RCC 7860 (cell line): Measurements from ENCODE around the gene GALNT9.
"Not testable (repeated sequence)": the region's sequence is repeated elsewhere in the genome, so short reads cannot be mapped to it uniquely, and the experiment has no call there.

Experiments used
- DNase-seq: peaks from one replicate; pipeline ENCODE4 v3.0.0-alpha.2; 2015; ENCODE audit warnings: low spot score
- FAIRE-seq: peaks from 2 replicates; lab custom pipeline; 2012; peaks lifted over from hg19 to GRCh38; lab: Jason Lieb, UNC

GALNT9 gene

GRCh38 chr12:132315951-132316350 is 13.4 kb downstream of the GALNT9 start:
- DNase-seq, result no peak
- no peak for FAIRE-seq

DNA sequence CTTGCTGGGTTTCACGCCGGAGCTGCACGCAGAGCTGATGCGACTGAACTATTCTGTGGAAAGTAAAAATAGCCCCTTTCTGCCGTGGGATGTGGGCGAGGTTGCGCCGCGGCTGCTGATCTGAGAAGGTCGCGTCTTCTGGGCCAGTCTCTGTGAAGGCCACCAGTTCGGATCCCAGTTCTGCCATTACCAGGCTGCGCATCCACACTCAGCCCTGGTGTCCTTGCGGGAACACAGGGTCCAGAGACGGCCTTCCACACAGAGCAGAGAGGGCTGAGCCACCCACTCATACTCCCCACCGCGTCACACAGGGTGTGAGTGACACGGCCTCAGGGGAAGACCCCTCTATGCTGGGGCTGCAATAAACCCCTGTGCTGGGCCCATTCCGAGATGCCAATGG is 13.9 kb downstream of the GALNT9 start:
- DNase-seq (no peak), FAIRE-seq (no peak)

- FAIRE-seq (no peak), DNase-seq (no peak)
These were observed 14.7 kb downstream of the GALNT9 start for GRCh38 chr12:132314516-132315233.

GRCh38 chr12:132314035-132314434 is 15.4 kb downstream of the GALNT9 start:
- FAIRE-seq, result no peak
- DNase-seq, result no peak

GRCh38 chr12:132313182-132313581 is 16.2 kb downstream of the GALNT9 start:
- DNase-seq (no peak), FAIRE-seq (no peak)

DNA sequence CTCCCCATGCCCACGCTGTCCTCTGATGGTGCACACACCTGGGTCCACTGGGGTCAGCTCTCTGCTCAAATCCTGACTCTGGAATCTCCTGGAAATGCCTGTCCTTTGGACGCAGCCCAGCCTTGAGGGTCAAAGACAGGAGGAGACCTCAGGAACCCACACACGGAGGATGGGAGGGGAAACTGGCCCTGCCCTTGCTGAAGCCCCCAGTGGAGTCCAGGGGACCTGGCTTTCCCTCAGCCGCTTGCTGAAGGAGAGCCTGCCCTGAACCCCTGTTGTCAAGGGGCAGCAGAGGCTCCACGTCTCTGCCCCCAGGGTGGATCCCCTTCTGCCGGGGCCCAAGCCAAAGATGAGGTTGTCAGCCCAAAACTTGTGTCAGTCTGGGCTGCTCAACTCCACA is 16.9 kb downstream of the GALNT9 start:
- FAIRE-seq, result no peak

GRCh38 chr12:132311201-132311915 is 18.0 kb downstream of the GALNT9 start:
- DNase-seq, result no peak
- FAIRE-seq, result no peak

More for the DNA sequence above, 16.9 kb downstream of the GALNT9 start:
- DNase-seq, result no peak

DNA sequence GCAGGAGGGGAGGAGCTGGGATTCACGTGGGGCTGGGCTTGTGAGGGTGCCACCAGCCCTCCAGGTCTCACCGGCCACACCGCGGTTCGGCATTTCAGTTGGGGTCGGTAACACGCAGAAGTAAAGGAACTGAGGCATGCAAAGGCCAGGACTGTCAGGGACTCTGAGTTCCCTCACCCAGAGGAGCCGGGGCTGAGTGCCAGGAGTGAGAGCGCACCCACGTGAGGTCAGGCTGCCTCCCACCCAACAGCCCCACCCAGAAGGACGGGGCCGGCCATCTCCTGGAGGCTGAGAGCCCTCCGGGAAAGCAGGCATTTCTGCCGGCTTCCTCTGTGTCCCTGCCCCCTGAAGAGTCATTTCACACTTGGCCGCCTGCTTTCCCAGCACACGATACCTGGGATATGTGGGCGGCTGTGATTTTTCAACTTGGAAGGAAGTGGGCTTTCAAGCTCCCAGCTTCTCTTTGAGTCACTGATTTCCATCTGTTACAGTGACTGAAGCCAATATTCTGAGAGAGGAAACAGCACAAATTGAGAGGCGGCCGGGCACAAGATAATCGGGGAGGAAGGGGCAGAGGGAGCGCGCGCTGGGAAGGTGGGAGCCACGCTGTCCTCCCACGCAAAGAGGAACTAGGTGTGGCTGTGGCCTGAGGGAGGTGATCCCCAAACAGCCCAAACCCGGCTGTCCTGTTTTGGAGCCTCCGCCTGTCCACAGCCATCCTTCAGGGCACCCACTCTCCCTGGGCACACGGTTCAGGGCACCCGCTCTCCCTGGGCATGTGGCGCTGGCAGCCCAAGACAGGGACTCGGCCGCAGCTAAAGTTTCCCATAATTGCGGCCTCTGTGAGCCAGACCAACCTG is 19.0 kb downstream of the GALNT9 start:
- peak; percentile 88 for FAIRE-seq
- DNase-seq, result peak; percentile 82

GRCh38 chr12:132309596-132310086 is 19.7 kb downstream of the GALNT9 start:
- FAIRE-seq (no peak), DNase-seq (no peak)

GRCh38 chr12:132308853-132309595 is 20.4 kb downstream of the GALNT9 start:
- FAIRE-seq (no peak), DNase-seq (no peak)

- FAIRE-seq (no peak), DNase-seq (no peak)
These were observed 21.2 kb downstream of the GALNT9 start for GRCh38 chr12:132307976-132308852.

GRCh38 chr12:132306885-132307191 is 22.6 kb downstream of the GALNT9 start:
- FAIRE-seq (no peak), DNase-seq (no peak)

DNA sequence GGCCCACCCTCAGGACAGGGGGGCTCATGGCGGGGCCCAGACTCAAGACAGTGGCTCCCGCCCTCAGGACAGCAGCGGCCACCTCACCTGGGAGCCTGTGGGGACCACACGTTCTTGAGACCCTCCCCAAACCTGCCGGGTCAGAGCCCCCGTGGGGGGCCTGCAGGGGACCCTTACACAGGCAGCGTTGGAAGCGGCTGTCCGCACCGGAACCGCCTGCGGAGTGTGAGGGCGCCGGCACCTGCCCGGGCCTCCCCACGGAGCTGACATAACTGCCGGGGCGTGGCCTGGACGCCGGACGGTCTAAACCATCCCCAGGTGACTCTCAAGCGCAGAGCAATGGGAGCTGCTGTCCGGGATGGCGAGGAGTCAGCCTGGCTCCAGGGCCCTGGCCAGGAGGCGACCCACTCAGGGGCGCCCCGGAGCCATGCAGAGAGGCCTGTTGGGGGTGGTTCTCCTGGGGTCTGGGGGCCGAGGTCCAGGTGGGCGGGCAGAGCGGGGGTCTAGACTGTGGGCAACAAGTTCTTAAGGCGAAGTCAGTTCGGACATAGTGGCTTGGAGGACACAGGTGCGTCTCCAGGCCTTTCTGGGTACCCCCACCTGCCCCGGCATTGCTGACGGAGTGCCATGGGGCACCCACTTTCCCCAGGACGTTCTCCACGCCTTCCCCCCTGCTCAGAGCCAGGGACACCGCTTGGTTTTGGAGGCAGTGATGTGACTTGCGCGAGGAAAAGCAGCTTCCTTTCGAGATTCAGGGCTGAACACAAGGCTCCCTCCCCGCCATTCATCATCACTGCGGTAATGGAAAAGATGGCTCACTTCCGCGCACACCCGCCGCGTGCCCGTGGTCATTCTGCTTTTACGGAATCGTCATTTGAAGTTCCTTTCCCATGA is 23.2 kb downstream of the GALNT9 start:
- DNase-seq (no peak), FAIRE-seq (no peak)

DNA sequence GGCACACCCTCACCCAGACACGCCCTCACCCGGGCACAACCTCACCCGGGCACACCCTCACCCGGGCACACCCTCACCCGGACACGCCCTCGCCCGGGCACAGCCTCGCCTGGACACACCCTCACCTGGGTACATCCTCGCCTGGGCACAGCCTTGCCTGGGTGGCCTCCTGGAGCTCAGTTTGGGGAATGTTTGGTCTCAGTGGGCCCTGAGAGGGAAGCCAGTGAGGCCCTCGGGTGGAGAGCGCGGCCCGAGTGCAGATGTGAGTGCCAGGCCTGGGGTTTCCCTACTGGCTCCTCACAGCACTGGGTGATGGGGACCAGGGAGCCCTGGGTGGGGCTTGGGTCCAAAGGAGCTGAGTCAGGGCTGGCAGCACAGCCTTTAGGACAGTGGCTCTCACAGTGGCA is 23.8 kb downstream of the GALNT9 start:
- DNase-seq (no peak), FAIRE-seq (no peak)

DNA sequence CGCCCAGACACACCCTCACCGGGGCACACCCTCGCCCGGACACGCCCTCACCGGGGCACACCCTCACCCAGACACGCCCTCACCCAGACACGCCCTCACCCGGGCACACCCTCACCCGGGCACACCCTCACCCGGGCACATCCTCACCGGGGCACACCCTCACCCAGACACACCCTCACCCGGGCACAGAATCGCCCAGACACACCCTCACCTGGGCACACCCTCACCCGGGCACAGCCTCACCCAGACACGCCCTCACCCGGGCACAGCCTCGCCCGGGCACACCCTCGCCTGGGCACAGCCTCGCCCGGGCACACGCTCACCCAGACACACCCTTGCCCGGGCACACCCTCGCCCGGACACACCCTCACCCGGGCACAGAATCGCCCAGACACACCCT is 24.5 kb downstream of the GALNT9 start:
- FAIRE-seq, DNase-seq: not testable (repeated sequence)

DNA sequence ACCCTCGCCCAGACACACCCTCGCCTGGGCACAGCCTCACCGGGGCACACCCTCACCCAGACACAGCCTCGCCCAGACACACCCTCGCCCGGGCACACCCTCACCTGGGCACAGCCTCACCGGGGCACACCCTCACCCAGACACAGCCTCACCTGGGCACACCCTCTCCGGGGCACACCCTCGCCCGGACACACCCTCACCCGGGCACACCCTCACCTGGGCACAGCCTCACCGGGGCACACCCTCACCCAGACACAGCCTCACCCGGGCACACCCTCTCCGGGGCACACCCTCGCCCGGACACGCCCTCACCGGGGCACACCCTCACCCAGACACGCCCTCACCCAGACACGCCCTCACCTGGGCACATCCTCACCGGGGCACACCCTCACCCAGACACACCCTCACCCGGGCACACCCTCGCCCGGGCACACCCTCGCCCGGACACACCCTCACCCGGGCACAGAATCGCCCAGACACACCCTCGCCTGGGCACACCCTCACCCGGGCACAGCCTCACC is 25.5 kb downstream of the GALNT9 start:
- not testable (repeated sequence) for FAIRE-seq, DNase-seq

DNA sequence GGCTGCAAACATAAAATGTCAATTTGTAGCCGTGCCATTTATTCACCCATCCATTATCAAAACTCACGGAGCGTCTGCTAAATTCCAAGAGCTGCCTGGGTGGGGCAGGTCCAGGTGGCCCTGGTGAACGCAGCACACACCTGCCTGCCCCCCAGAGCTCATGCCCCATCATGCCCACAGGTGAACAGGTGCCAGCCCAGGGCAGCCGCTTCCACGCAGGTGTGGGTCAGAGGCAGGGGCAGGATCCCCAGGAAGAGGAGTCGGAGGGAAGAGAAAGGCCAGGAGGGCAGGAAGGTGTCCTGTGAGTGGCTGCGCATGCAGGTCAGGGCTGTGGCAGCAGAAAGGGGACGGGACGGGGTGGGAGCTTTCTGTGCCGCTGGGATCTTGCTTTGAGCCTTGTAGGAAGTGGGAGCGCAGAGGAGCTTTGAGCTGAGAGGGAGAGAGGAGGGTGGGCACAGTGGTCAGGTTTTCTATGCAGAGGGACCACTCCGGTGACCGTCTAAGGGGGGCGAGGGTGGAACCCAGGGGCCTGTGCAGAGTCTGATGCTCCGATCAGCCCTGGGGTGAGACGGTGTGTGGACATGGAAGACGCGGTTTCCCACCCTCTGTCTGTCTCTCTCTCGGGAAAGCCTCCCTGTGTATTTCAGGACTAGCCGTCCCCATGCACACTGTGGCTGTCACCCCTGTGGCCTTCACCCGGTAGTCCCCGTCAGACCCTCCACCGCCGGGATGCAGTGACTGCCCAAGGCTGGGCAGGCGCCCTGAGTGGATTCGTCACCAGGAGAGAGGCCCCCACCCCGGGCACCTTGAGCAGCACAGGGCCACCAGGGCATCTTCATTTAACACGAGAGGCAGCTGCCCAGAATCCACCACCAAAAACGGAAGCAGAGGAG is 26.7 kb downstream of the GALNT9 start:
- FAIRE-seq (no peak), DNase-seq (no peak)
